Measurements from ENCODE around the gene C22orf31. TPM values are rescaled to one million over a fixed set of nuclear protein-coding genes. Genes with fewer than 3 reads are reported as not detected.

C22orf31 gene
- not detected for total RNA-seq

GRCh38 chr22:29061773-29062172 lies at the start of gene C22orf31:
TSS of gene C22orf31 (minus strand) at chr22:29061831. CDS start at chr22:29061792, 39 bp downstream.
- no peak within 1 kb of the TSS for H3K4me3 ChIP-seq (ENCODE audit: low read length)
- H3K4me1 ChIP-seq (ENCODE audit: insufficient read depth, low read length) = peaks cover 7% of the 10 kb centered on the region
- H3K27me3 ChIP-seq (ENCODE audit: insufficient read depth, low read length) = peaks cover 7% of the 10 kb centered on the region
- no peaks in the 10 kb centered on the region for H3K9me3 ChIP-seq (ENCODE audit: low read depth, low read length)

GRCh38 chr22:29110946-29111345 lies 49.3 kb upstream of the C22orf31 start:
- Histone ChIP-seq H3K4me3 (ENCODE audit: low read length) (no peak overlapping the region), H3K9me3 (ENCODE audit: low read depth, low read length) (no peaks in the 10 kb centered on the region), H3K27me3 (ENCODE audit: insufficient read depth, low read length) (peaks cover 2% of the 10 kb centered on the region), H3K4me1 (ENCODE audit: insufficient read depth, low read length) (no peaks in the 10 kb centered on the region)

- no peaks in the 10 kb centered on the region for H3K9me3 ChIP-seq (ENCODE audit: low read depth, low read length)
- H3K27me3 ChIP-seq (ENCODE audit: insufficient read depth, low read length) = peaks cover 2% of the 10 kb centered on the region
- H3K4me1 ChIP-seq (ENCODE audit: insufficient read depth, low read length) = no peaks in the 10 kb centered on the region
- no peak overlapping the region for H3K4me3 ChIP-seq (ENCODE audit: low read length)
Observed at GRCh38 chr22:29109822-29110221, 48.2 kb upstream of the C22orf31 start.

- no peaks in the 10 kb centered on the region for H3K9me3 ChIP-seq (ENCODE audit: low read depth, low read length)
- H3K4me3 ChIP-seq (ENCODE audit: low read length) = no peak overlapping the region
- peaks cover 2% of the 10 kb centered on the region for H3K27me3 ChIP-seq (ENCODE audit: insufficient read depth, low read length)
- H3K4me1 ChIP-seq (ENCODE audit: insufficient read depth, low read length) = no peaks in the 10 kb centered on the region
Observed at GRCh38 chr22:29108137-29108536, 46.5 kb upstream of the C22orf31 start.

GRCh38 chr22:29106839-29107238 lies 45.2 kb upstream of the C22orf31 start:
- Histone ChIP-seq H3K4me3 (ENCODE audit: low read length) (no peak overlapping the region), H3K4me1 (ENCODE audit: insufficient read depth, low read length) (no peaks in the 10 kb centered on the region), H3K27me3 (ENCODE audit: insufficient read depth, low read length) (peaks cover 4% of the 10 kb centered on the region), H3K9me3 (ENCODE audit: low read depth, low read length) (no peaks in the 10 kb centered on the region)

- no peak overlapping the region for H3K4me3 ChIP-seq (ENCODE audit: low read length)
- H3K4me1 ChIP-seq (ENCODE audit: insufficient read depth, low read length) = no peaks in the 10 kb centered on the region
- peaks cover 4% of the 10 kb centered on the region for H3K27me3 ChIP-seq (ENCODE audit: insufficient read depth, low read length)
- H3K9me3 ChIP-seq (ENCODE audit: low read depth, low read length) = no peaks in the 10 kb centered on the region
Observed at GRCh38 chr22:29105468-29105867, 43.8 kb upstream of the C22orf31 start.

- Histone ChIP-seq H3K4me3 (ENCODE audit: low read length) (no peak overlapping the region), H3K9me3 (ENCODE audit: low read depth, low read length) (no peaks in the 10 kb centered on the region), H3K4me1 (ENCODE audit: insufficient read depth, low read length) (no peaks in the 10 kb centered on the region), H3K27me3 (ENCODE audit: insufficient read depth, low read length) (peaks cover 2% of the 10 kb centered on the region)
Observed at GRCh38 chr22:29103121-29103520, 41.5 kb upstream of the C22orf31 start.

- Histone ChIP-seq H3K4me1 (ENCODE audit: insufficient read depth, low read length) (no peaks in the 10 kb centered on the region), H3K4me3 (ENCODE audit: low read length) (no peak overlapping the region), H3K27me3 (ENCODE audit: insufficient read depth, low read length) (peaks cover 2% of the 10 kb centered on the region), H3K9me3 (ENCODE audit: low read depth, low read length) (no peaks in the 10 kb centered on the region)
Observed at GRCh38 chr22:29102300-29102699, 40.7 kb upstream of the C22orf31 start.

GRCh38 chr22:29098296-29098695 lies 36.7 kb upstream of the C22orf31 start:
- no peaks in the 10 kb centered on the region for H3K9me3 ChIP-seq (ENCODE audit: low read depth, low read length)
- no peak overlapping the region for H3K4me3 ChIP-seq (ENCODE audit: low read length)
- no peaks in the 10 kb centered on the region for H3K4me1 ChIP-seq (ENCODE audit: insufficient read depth, low read length)
- H3K27me3 ChIP-seq (ENCODE audit: insufficient read depth, low read length) = peaks cover 2% of the 10 kb centered on the region

- Histone ChIP-seq H3K9me3 (ENCODE audit: low read depth, low read length) (no peaks in the 10 kb centered on the region), H3K4me3 (ENCODE audit: low read length) (no peak overlapping the region), H3K27me3 (ENCODE audit: insufficient read depth, low read length) (no peaks in the 10 kb centered on the region), H3K4me1 (ENCODE audit: insufficient read depth, low read length) (no peaks in the 10 kb centered on the region)
Observed at GRCh38 chr22:29096736-29097669, 35.4 kb upstream of the C22orf31 start.

- no peaks in the 10 kb centered on the region for H3K27me3 ChIP-seq (ENCODE audit: insufficient read depth, low read length)
- no peaks in the 10 kb centered on the region for H3K4me1 ChIP-seq (ENCODE audit: insufficient read depth, low read length)
- H3K9me3 ChIP-seq (ENCODE audit: low read depth, low read length) = no peaks in the 10 kb centered on the region
- no peak overlapping the region for H3K4me3 ChIP-seq (ENCODE audit: low read length)
Observed at GRCh38 chr22:29095459-29095858, 33.8 kb upstream of the C22orf31 start.

- no peaks in the 10 kb centered on the region for H3K9me3 ChIP-seq (ENCODE audit: low read depth, low read length)
- peaks cover 2% of the 10 kb centered on the region for H3K27me3 ChIP-seq (ENCODE audit: insufficient read depth, low read length)
- no peaks in the 10 kb centered on the region for H3K4me1 ChIP-seq (ENCODE audit: insufficient read depth, low read length)
- no peak overlapping the region for H3K4me3 ChIP-seq (ENCODE audit: low read length)
Observed at GRCh38 chr22:29093501-29094300, 32.1 kb upstream of the C22orf31 start.

GRCh38 chr22:29093030-29093429 lies 31.4 kb upstream of the C22orf31 start:
- Histone ChIP-seq H3K27me3 (ENCODE audit: insufficient read depth, low read length) (peaks cover 2% of the 10 kb centered on the region), H3K9me3 (ENCODE audit: low read depth, low read length) (no peaks in the 10 kb centered on the region), H3K4me3 (ENCODE audit: low read length) (no peak overlapping the region), H3K4me1 (ENCODE audit: insufficient read depth, low read length) (no peaks in the 10 kb centered on the region)

- no peaks in the 10 kb centered on the region for H3K4me1 ChIP-seq (ENCODE audit: insufficient read depth, low read length)
- H3K27me3 ChIP-seq (ENCODE audit: insufficient read depth, low read length) = peaks cover 2% of the 10 kb centered on the region
- no peaks in the 10 kb centered on the region for H3K9me3 ChIP-seq (ENCODE audit: low read depth, low read length)
- no peak overlapping the region for H3K4me3 ChIP-seq (ENCODE audit: low read length)
Observed at GRCh38 chr22:29092243-29092642, 30.6 kb upstream of the C22orf31 start.

- no peaks in the 10 kb centered on the region for H3K9me3 ChIP-seq (ENCODE audit: low read depth, low read length)
- no peak overlapping the region for H3K4me3 ChIP-seq (ENCODE audit: low read length)
- peaks cover 2% of the 10 kb centered on the region for H3K27me3 ChIP-seq (ENCODE audit: insufficient read depth, low read length)
- no peaks in the 10 kb centered on the region for H3K4me1 ChIP-seq (ENCODE audit: insufficient read depth, low read length)
Observed at GRCh38 chr22:29090039-29090438, 28.4 kb upstream of the C22orf31 start.

All from mononuclear cell (primary cell).